NT2/D1 (cell line): ENCODE results near the gene RAB26.

Source experiments
- SUZ12 ChIP-seq: IDR thresholded peaks from 2 replicates; pipeline ENCODE4 v1.6.1; 2011; ENCODE audit not compliant: insufficient read length, insufficient read depth; ENCODE audit errors: extremely low read depth
- YY1 ChIP-seq: IDR thresholded peaks from 2 replicates; pipeline ENCODE4 v1.6.1; 2011; ENCODE audit not compliant: insufficient read length, insufficient read depth
- ZNF274 ChIP-seq: IDR thresholded peaks from 2 replicates; pipeline ENCODE4 v1.6.1; 2011; ENCODE audit warnings: mild to moderate bottlenecking, low read depth, low read length

- TF ChIP-seq ZNF274 (no peak), YY1 (no peak), SUZ12 (no peak)
Observed at GRCh38 chr16:2190659-2191445, 42.4 kb downstream of the RAB26 start.
